Activated CD4-positive, alpha-beta T cell treated with anti-CD3 and anti-CD28 coated beads, Interleukin-2, amount 10 ng/mL, durations not matched to agents 24 days and 14 days (primary cell): ENCODE measurements around the gene TSC1. TPM values are rescaled to one million over a fixed set of nuclear protein-coding genes. Genes with fewer than 3 reads are reported as not detected.

Experiments
- DNase-seq: peaks from one replicate; pipeline ENCODE4 v3.0.0; 2022
- H3K27ac Mint-ChIP-seq: one replicate; pipeline ENCODE4 v1.8.0; 2022; ENCODE audit warnings: mild to moderate bottlenecking, mixed read lengths
- H3K27me3 Mint-ChIP-seq: one replicate; pipeline ENCODE4 v1.8.0; 2022; ENCODE audit warnings: mixed read lengths
- H3K36me3 Mint-ChIP-seq: one replicate; pipeline ENCODE4 v1.8.0; 2022; ENCODE audit warnings: low read depth, mild to moderate bottlenecking, mixed read lengths
- H3K4me1 Mint-ChIP-seq: one replicate; pipeline ENCODE4 v1.8.0; 2021; ENCODE audit warnings: mixed read lengths
- H3K4me3 Mint-ChIP-seq: one replicate; pipeline ENCODE4 v1.8.0; 2022; ENCODE audit warnings: mild to moderate bottlenecking, moderate library complexity, mixed read lengths
- H3K9me3 Mint-ChIP-seq: one replicate; pipeline ENCODE4 v1.8.0; 2021; ENCODE audit warnings: mixed read lengths
- intact Hi-C: fragments of 100-400 bp; cut with micrococcal nuclease; formaldehyde crosslinking; loops from one replicate; pipeline ENCODE4 v1.15.1; 2023
- total RNA-seq: library from RNA; stranded (reverse); gene quantifications from 2 replicates; pipeline ENCODE4 v1.2.3, GENCODE V29; 2022

The TSC1 gene
- total RNA-seq, 1 donor from 2014 or later, result 33.5 TPM

GRCh38 chr9:132882616-132883015 lies 61.8 kb downstream of the TSC1 start:
- no peak for DNase-seq
- intact Hi-C loops, result no loop called here
- no peaks in the 10 kb centered on the region for H3K9me3 Mint-ChIP-seq
- H3K4me3 Mint-ChIP-seq, result no peak overlapping the region
- no peak overlapping the region for H3K27ac Mint-ChIP-seq
- peaks cover 26% of the 10 kb centered on the region for H3K4me1 Mint-ChIP-seq
- H3K27me3 Mint-ChIP-seq, result no peaks in the 10 kb centered on the region
- no peaks in the 10 kb centered on the region for H3K36me3 Mint-ChIP-seq

DNA sequence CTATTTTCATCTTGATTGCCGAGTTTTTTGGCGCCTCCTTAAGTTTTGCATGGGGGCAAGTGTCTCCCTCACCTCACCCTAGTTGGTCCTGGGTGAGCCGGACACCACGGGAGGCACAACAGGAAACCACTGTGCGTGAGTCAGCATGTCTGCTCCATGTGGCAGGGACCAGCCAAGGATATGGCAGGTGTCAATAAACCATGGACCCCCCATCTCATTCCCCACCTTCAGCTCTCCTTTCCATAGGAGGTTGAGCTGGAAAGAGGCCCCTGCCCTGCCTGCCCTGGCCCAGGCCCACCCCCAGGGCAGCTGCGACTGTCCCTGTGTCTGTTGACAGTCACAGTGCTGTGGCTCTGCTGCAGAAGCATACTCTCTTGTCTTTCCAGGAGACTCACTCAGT lies 62.6 kb downstream of the TSC1 start:
- Mint-ChIP-seq H3K27ac (no peak overlapping the region), H3K4me1 (peaks cover 26% of the 10 kb centered on the region), H3K27me3 (no peaks in the 10 kb centered on the region), H3K9me3 (no peaks in the 10 kb centered on the region), H3K36me3 (no peaks in the 10 kb centered on the region), H3K4me3 (no peak overlapping the region)
- DNase-seq, result no peak
- intact Hi-C loops, result no loop called here

DNA sequence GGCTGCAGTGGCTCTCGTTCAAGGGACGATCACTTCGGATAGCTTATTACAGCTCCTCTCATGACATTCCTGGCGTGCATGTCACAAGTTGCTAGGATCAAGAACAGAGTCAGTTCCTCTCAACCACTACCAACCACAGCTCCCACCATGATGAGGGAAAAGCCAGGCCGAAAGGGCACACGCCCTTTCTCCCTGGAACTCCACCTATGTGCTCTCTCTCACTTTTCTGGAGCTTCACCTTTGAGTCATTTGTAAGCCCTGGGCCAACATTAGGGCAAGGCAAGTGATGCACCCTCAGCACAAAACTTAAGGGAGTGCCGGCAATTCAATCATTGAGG lies 64.1 kb downstream of the TSC1 start:
- Mint-ChIP-seq H3K36me3 (no peaks in the 10 kb centered on the region), H3K27ac (peak overlapping the region; percentile 71), H3K9me3 (no peaks in the 10 kb centered on the region), H3K27me3 (peaks cover 5% of the 10 kb centered on the region), H3K4me3 (no peak overlapping the region), H3K4me1 (peaks cover 26% of the 10 kb centered on the region)
- intact Hi-C loops, result no loop called here
- no peak for DNase-seq

GRCh38 chr9:132879457-132880323 lies 64.7 kb downstream of the TSC1 start:
- peaks cover 5% of the 10 kb centered on the region for H3K27me3 Mint-ChIP-seq
- H3K4me3 Mint-ChIP-seq, result peak overlapping the region; percentile 70
- intact Hi-C loops, result loop anchor here (5.0 to 10.0 kb wide), 2 partner anchors 207 to 265 kb away; partner anchors contain the start of gene GTF3C4
- H3K4me1 Mint-ChIP-seq, result peaks cover 26% of the 10 kb centered on the region
- peak; percentile 64 for DNase-seq
- H3K27ac Mint-ChIP-seq, result peak overlapping the region; percentile 71
- H3K9me3 Mint-ChIP-seq, result no peaks in the 10 kb centered on the region
- H3K36me3 Mint-ChIP-seq, result no peaks in the 10 kb centered on the region

DNA sequence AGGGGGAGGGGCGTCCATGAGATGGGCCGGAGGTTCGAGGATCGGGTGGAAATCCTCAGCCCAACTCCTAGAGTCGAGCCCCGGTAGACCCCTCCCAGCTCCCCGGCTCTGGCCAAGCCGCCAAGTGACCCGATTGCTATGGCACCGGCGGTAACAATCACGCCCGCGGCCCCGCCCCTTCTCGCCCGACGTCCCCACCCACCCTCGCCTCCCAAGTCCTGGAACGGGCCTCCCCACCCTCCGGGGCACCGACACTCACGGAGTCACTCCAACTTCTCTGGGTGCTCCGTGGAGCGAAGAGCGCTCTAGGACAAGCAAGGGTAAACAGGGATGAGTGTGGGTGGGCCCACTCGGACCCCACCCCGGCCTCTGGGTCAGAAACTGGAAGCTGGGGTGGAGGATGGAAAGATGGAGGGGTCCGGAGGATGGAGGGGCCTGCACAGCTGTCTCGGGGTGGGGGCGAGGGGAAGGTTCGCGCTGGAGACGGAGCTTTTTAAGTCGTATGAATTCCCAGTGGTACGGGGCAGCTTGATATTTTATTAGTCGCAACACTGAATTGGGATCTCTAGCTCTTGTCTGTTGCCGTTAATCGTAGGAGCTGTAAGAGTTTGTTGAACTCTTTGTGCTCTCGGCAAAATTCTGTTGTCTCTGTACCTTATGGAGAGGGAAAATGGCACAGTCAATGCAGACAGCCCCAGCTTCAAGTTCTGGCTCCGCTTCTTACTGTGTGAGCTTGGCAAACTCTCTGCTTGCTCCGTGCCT lies 65.5 kb downstream of the TSC1 start, which contains the start of gene SPACA9:
Gene SPACA9, plus strand, starts transcription at position 204 of the 762 bp plus-strand sequence. CDS start 5,050 bp downstream, outside the sequence.
- Mint-ChIP-seq H3K9me3 (no peaks in the 10 kb centered on the region), H3K27ac (peak within 1 kb of the TSS; percentile 59), H3K27me3 (peaks cover 5% of the 10 kb centered on the region), H3K4me1 (peaks cover 26% of the 10 kb centered on the region), H3K36me3 (no peaks in the 10 kb centered on the region), H3K4me3 (peak within 1 kb of the TSS; percentile 70)
- intact Hi-C loops, result loop anchor here (1.0 to 10.0 kb wide), 3 partner anchors 65 to 266 kb away; partner anchors contain the start of genes GTF3C4 and TSC1
- peak; percentile 80 for DNase-seq

GRCh38 chr9:132877824-132878694 lies 66.4 kb downstream of the TSC1 start, which contains the start of gene AK8:
Gene AK8, minus strand, starts transcription at chr9:132878284. Its CDS starts 29 bp downstream, at chr9:132878255.
- H3K27me3 Mint-ChIP-seq, result peaks cover 5% of the 10 kb centered on the region
- H3K4me3 Mint-ChIP-seq, result peak within 1 kb of the TSS; percentile 81
- peaks cover 28% of the 10 kb centered on the region for H3K4me1 Mint-ChIP-seq
- H3K36me3 Mint-ChIP-seq, result no peaks in the 10 kb centered on the region
- H3K27ac Mint-ChIP-seq, result peak within 1 kb of the TSS; percentile 66
- H3K9me3 Mint-ChIP-seq, result no peaks in the 10 kb centered on the region
- intact Hi-C loops, result loop anchor here (1.0 to 10.0 kb wide), 3 partner anchors 66 to 267 kb away; partner anchors contain the start of genes GTF3C4 and TSC1
- DNase-seq, result peak; percentile 95

DNA sequence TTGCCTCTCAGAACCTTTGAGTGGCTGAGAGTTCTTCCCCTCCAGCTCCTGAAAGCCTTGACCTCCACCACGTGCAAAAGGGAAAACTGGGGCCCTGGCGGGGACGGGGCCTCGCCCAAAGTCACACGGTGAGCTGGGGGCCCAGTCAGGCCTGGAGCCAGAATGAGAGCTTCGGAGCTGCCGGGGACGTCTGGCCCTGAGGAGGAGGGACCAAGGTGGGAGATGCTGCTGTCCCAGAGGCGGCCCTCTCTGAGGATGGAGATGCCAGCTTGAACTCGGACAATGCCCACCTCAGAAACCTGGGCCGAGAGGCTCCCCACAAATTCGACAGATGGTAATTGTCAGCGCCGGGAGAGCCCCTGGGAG lies 67.0 kb downstream of the TSC1 start:
- H3K36me3 Mint-ChIP-seq, result no peaks in the 10 kb centered on the region
- peaks cover 22% of the 10 kb centered on the region for H3K4me1 Mint-ChIP-seq
- H3K27ac Mint-ChIP-seq, result peak overlapping the region; percentile 66
- no peaks in the 10 kb centered on the region for H3K9me3 Mint-ChIP-seq
- no peak for DNase-seq
- intact Hi-C loops, result loop anchor here (5.0 to 10.0 kb wide), 2 partner anchors 205 to 267 kb away; partner anchors contain the start of gene GTF3C4
- peaks cover 5% of the 10 kb centered on the region for H3K27me3 Mint-ChIP-seq
- H3K4me3 Mint-ChIP-seq, result peak overlapping the region; percentile 81

GRCh38 chr9:132876849-132877248 lies 67.6 kb downstream of the TSC1 start:
- no peak for DNase-seq
- peaks cover 18% of the 10 kb centered on the region for H3K4me1 Mint-ChIP-seq
- H3K9me3 Mint-ChIP-seq, result no peaks in the 10 kb centered on the region
- peaks cover 5% of the 10 kb centered on the region for H3K27me3 Mint-ChIP-seq
- no peak overlapping the region for H3K27ac Mint-ChIP-seq
- no peaks in the 10 kb centered on the region for H3K36me3 Mint-ChIP-seq
- intact Hi-C loops, result loop anchor here (5.0 to 10.0 kb wide), 2 partner anchors 205 to 268 kb away; partner anchors contain the start of gene GTF3C4
- H3K4me3 Mint-ChIP-seq, result peak overlapping the region; percentile 81

DNA sequence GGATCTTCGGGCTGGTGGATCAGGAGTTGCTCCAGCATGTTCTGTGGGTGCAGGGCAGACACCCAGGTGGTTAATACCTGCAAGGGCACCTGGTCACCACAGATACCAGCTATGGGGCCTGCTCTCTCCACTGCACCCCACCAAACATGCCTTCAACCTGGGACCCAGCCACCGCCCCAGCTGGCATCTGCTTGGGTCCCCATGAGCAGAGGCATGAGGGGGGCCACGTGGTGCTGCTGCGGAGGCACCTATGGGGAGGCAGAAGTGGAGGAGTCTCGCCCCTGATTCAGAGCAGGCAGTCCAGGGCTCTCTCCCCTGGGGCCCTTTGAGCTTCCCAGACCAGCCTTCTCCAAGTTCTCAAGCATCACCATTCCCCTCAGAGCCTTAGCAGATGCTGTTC lies 69.3 kb downstream of the TSC1 start:
- H3K27me3 Mint-ChIP-seq, result peaks cover 5% of the 10 kb centered on the region
- no peaks in the 10 kb centered on the region for H3K36me3 Mint-ChIP-seq
- no peak overlapping the region for H3K4me3 Mint-ChIP-seq
- intact Hi-C loops, result loop anchor here (5.0 to 10.0 kb wide), 2 partner anchors 203 to 270 kb away; partner anchors contain the start of gene GTF3C4
- no peak overlapping the region for H3K27ac Mint-ChIP-seq
- DNase-seq, result no peak
- H3K4me1 Mint-ChIP-seq, result peaks cover 17% of the 10 kb centered on the region
- H3K9me3 Mint-ChIP-seq, result no peaks in the 10 kb centered on the region

DNA sequence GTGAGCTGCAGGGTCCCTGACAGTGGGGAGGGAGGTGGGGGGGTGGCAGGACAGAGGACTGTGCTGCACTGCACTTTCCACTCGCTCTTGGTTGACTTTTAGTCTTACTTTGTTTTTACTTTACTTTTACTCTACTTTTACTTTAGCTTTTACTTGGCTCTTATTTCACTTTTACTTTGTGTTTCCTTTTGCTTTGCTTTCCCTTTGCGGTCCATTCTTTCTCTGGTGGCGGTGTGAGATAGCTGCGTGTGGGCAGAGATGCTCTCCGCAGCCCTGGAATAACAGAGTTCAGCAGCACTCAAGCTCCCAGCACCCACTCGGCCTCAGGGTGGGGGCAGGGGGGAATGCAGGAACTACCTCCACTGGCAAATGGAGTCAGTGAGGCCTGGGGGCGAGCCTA lies 71.0 kb downstream of the TSC1 start:
- Mint-ChIP-seq H3K4me1 (peaks cover 8% of the 10 kb centered on the region), H3K36me3 (no peaks in the 10 kb centered on the region), H3K9me3 (no peaks in the 10 kb centered on the region), H3K4me3 (peak overlapping the region; percentile 15), H3K27ac (peak overlapping the region; percentile 46), H3K27me3 (peaks cover 5% of the 10 kb centered on the region)
- DNase-seq, result no peak
- intact Hi-C loops, result loop anchor here (10.0 kb wide), 1 partner anchor 271 kb away; no protein-coding TSS in a partner anchor

DNA sequence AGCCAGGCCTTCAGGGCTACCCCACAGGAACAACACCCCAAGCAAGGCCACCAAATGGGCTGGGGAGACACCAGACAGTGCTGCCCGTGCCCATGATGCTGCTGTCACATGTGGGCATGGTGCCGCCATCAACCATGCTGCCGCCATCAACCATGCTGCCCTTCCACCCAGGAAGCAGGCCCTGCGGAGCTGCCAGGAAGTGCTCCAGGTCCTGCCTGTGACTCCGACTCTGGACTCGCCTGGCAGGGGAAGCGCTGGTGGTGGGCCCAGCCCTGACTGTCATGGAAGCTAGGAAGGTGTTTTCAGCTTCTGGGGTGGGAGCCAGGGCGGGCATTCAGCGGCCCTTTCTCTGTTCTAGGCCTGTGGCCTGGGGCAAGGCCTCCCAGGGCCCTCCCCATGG lies 75.2 kb downstream of the TSC1 start:
- intact Hi-C loops, result no loop called here
- Mint-ChIP-seq H3K27ac (no peak overlapping the region), H3K4me1 (peaks cover 11% of the 10 kb centered on the region), H3K27me3 (no peaks in the 10 kb centered on the region), H3K9me3 (no peaks in the 10 kb centered on the region), H3K4me3 (no peak overlapping the region), H3K36me3 (no peaks in the 10 kb centered on the region)
- no peak for DNase-seq

DNA sequence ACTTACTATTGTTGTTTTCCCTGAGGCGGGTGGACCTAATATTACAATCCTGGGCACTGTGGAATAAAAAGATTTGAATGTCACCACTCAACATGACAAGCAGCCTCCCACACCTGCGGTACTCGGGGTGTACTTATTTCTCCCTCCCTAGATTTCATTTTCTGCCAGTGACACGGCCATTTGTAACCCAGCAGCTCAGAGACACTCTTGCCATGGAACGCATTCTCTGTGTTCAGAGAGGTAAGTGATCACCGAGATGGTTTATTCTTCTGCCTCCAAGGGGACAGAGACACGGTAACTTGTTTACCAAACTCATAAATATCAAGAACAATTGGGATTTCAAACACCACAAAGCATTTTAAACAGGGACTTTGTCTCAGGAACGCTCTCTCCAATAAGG lies 77.5 kb downstream of the TSC1 start:
- no peak overlapping the region for H3K4me3 Mint-ChIP-seq
- DNase-seq, result no peak
- H3K9me3 Mint-ChIP-seq, result no peaks in the 10 kb centered on the region
- intact Hi-C loops, result no loop called here
- peaks cover 8% of the 10 kb centered on the region for H3K4me1 Mint-ChIP-seq
- H3K36me3 Mint-ChIP-seq, result no peaks in the 10 kb centered on the region
- H3K27me3 Mint-ChIP-seq, result no peaks in the 10 kb centered on the region
- no peak overlapping the region for H3K27ac Mint-ChIP-seq

- peaks cover 5% of the 10 kb centered on the region for H3K4me1 Mint-ChIP-seq
- DNase-seq, result no peak
- intact Hi-C loops, result no loop called here
- H3K4me3 Mint-ChIP-seq, result no peak overlapping the region
- no peak overlapping the region for H3K27ac Mint-ChIP-seq
- H3K9me3 Mint-ChIP-seq, result no peaks in the 10 kb centered on the region
- H3K36me3 Mint-ChIP-seq, result no peaks in the 10 kb centered on the region
- no peaks in the 10 kb centered on the region for H3K27me3 Mint-ChIP-seq
These were observed 79.7 kb downstream of the TSC1 start for GRCh38 chr9:132864691-132865090.
